Transverse colon (tissue), 3 donors: Measurements from ENCODE around the gene ITPKB.

Source experiments
- POLR2A ChIP-seq: fragments of 450-650 bp; IDR thresholded peaks from one replicate; pipeline ENCODE4 v1.6.1; 2016; ENCODE audit warnings: antibody characterized with exemption, mild to moderate bottlenecking, moderate library complexity
- TF ChIP-seq, protein P1 (sequence below), 5 experiments: fragments of 200-600 bp in 3 of 5; fragments of 450-650 bp in 2 of 5; sonication (generic) in 3 of 5; IDR thresholded peaks; 1 replicate in 2 of 5; 2 replicates in 3 of 5; pipeline ENCODE4 v1.5.1; 2016 to 2017; ENCODE audit warnings: antibody characterized with exemption in 5 of 5, inconsistent platforms in 3 of 5, mild to moderate bottlenecking in 2 of 5, moderate library complexity in 1 of 5

DNA sequence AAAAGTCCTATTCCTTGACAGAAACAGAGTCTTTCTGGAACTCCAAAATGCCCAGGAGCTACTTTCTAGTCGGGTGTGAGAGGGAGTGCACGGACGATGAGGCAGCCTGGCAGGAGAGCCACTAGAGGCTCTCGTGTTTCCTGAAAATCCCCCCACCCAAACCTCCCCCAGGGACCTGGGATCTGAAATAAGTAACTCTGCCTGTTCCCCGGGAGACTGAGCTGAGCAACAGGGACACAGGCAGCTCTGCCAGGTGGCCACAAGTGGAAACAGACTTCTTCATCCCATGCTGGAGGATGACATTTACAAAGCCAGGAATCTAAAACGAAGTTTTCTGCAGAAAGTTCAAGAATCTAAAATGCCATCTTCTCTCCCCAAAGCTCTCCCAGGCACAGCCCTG is 77.1 kb downstream of the ITPKB start:
- TF ChIP-seq POLR2A: no peak
- TF ChIP-seq, protein P1, sequence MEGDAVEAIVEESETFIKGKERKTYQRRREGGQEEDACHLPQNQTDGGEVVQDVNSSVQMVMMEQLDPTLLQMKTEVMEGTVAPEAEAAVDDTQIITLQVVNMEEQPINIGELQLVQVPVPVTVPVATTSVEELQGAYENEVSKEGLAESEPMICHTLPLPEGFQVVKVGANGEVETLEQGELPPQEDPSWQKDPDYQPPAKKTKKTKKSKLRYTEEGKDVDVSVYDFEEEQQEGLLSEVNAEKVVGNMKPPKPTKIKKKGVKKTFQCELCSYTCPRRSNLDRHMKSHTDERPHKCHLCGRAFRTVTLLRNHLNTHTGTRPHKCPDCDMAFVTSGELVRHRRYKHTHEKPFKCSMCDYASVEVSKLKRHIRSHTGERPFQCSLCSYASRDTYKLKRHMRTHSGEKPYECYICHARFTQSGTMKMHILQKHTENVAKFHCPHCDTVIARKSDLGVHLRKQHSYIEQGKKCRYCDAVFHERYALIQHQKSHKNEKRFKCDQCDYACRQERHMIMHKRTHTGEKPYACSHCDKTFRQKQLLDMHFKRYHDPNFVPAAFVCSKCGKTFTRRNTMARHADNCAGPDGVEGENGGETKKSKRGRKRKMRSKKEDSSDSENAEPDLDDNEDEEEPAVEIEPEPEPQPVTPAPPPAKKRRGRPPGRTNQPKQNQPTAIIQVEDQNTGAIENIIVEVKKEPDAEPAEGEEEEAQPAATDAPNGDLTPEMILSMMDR (IDR thresholded peaks at IDR 0.05): no peak
